K562 (cell line): ENCODE measurements around the gene NR5A2. TPM values are rescaled to one million over a fixed set of nuclear protein-coding genes. Genes with fewer than 3 reads are reported as not detected.

Source experiments
- ATAC-seq: fragments of 200-7000 bp; cut with Tn5 transposase; 3 replicates; pipeline ENCODE4 v1.9.1; 2020; ENCODE audit warnings: moderate library complexity
- BruUV-seq: library from RNA; stranded (reverse); fragments of 400-500 nt; replicated peaks from 2 replicates; lab custom pipeline; 2021; lab: Mats Ljungman, UMichigan
- CTCF ChIA-PET: fragments of 300-600 bp; formaldehyde crosslinking; extraction: SDS; loops from one replicate; lab custom pipeline; 2021; ENCODE audit warnings: low intra/inter-chr PET ratio; lab: Yijun Ruan, JAX
- POLR2A ChIA-PET: fragments of 300-600, 350-650 bp; sonication (Branson Sonifier 250); formaldehyde crosslinking; extraction: SDS; loops from one replicate; lab custom pipeline; 2021; ENCODE audit warnings: antibody characterized with exemption, inconsistent platforms; lab: Yijun Ruan, JAX
- DNase-seq, 4 experiments: peaks; one replicate each; pipeline versions ENCODE4 v3.0.0 to v3.0.0-alpha.2; 2011 to 2018; ENCODE audit warnings: low spot score in 3 of 4, mixed read lengths in 3 of 4; ENCODE audit errors: extremely low read depth in 1 of 4
- FAIRE-seq: peaks from 2 replicates; lab custom pipeline; 2011; peaks lifted over from hg19 to GRCh38; lab: Jason Lieb, UNC
- H2AFZ ChIP-seq: 2 replicates; pipeline ENCODE4 v1.6.0; 2011; ENCODE audit warnings: low read depth, low read length, control low read depth, inconsistent platforms
- H3K27ac ChIP-seq: fragments of 200-600 bp; 3 replicates; pipeline ENCODE4 v1.8.0; 2011; ENCODE audit warnings: low read depth, mild to moderate bottlenecking, control low read depth, inconsistent platforms, low read length, moderate library complexity, mixed read lengths; ENCODE audit errors: extremely low read depth
- H3K27me3 ChIP-seq, 2 experiments: fragments of 300-600 bp in 1 of 2; 2 replicates in 1 of 2; 3 replicates in 1 of 2; pipeline versions ENCODE4 v1.6.0 to v1.8.0; 2011; ENCODE audit warnings: inconsistent platforms in 2 of 2, low read length in 2 of 2, mild to moderate bottlenecking in 1 of 2, mixed read lengths in 1 of 2, moderate library complexity in 1 of 2; ENCODE audit not compliant: control insufficient read depth in 2 of 2, insufficient read depth in 2 of 2
- H3K36me3 ChIP-seq: fragments of 300-600 bp; 3 replicates; pipeline ENCODE4 v1.8.0; 2011; ENCODE audit warnings: mild to moderate bottlenecking, low read length, inconsistent platforms; ENCODE audit not compliant: control insufficient read depth, insufficient read depth
- H3K4me1 ChIP-seq, 2 experiments: fragments of 200-600 bp in 1 of 2; replicated peaks in 1 of 2; 2 replicates in 1 of 2; 3 replicates in 1 of 2; pipeline versions ENCODE4 v1.5.1 to v1.8.0; 2011; ENCODE audit warnings: inconsistent platforms in 2 of 2, low read length in 2 of 2, mild to moderate bottlenecking in 1 of 2, mixed read lengths in 1 of 2, moderate library complexity in 1 of 2; ENCODE audit not compliant: control insufficient read depth in 2 of 2, insufficient read depth in 2 of 2
- H3K4me2 ChIP-seq: 2 replicates; pipeline ENCODE4 v1.6.1; 2011; ENCODE audit warnings: low read length, control low read depth, inconsistent platforms, mixed read lengths; ENCODE audit not compliant: insufficient read depth
- H3K4me3 ChIP-seq: fragments of 200-600 bp; sonication (generic), shearing (Covaris generic); 2 replicates; pipeline ENCODE4 v1.5.1; 2016; ENCODE audit warnings: control low read depth, inconsistent platforms
- H3K79me2 ChIP-seq: fragments of 200-600 bp; 3 replicates; pipeline ENCODE4 v1.8.0; 2011; ENCODE audit warnings: low read length, inconsistent platforms; ENCODE audit not compliant: control insufficient read depth, insufficient read depth
- H3K9ac ChIP-seq, 2 experiments: 2 replicates each; pipeline versions ENCODE4 v1.6.0 to v1.6.1; 2011; ENCODE audit warnings: low read depth in 2 of 2, low read length in 2 of 2, control low read depth in 1 of 2, inconsistent platforms in 1 of 2, mild to moderate bottlenecking in 1 of 2, mixed read lengths in 1 of 2; ENCODE audit not compliant: insufficient read depth in 1 of 2
- H3K9me1 ChIP-seq: one replicate; pipeline ENCODE4 v1.6.0; 2011; ENCODE audit warnings: inconsistent platforms, mild to moderate bottlenecking, low read length, moderate library complexity; ENCODE audit not compliant: control insufficient read depth, insufficient read depth
- H3K9me3 ChIP-seq: replicated peaks from 2 replicates; pipeline ENCODE4 v1.5.1; 2011; ENCODE audit warnings: low read depth, low read length, inconsistent platforms; ENCODE audit not compliant: control insufficient read depth, insufficient read depth
- H4K20me1 ChIP-seq: replicated peaks from 2 replicates; pipeline ENCODE4 v1.6.1; 2011; ENCODE audit warnings: low read length, inconsistent platforms, mixed read lengths; ENCODE audit not compliant: control insufficient read depth, insufficient read depth
- BRD9 ChIP-seq: fragments of 450-650 bp; IDR thresholded peaks from 2 replicates; pipeline ENCODE4 v1.6.1; 2018; ENCODE audit warnings: low read depth; ENCODE audit not compliant: partially characterized antibody
- GABPB1 ChIP-seq: sonication (generic); formaldehyde crosslinking; IDR thresholded peaks from 2 replicates; pipeline ENCODE4 v1.8.0; 2022; ENCODE audit warnings: mild to moderate bottlenecking, missing genetic modification reagents
- RBM25 ChIP-seq: fragments of 200-400 bp; formaldehyde crosslinking; IDR thresholded peaks from 2 replicates; pipeline ENCODE4 v1.6.1; 2018; ENCODE audit warnings: low read length, low read depth, moderate library complexity; ENCODE audit not compliant: severe bottlenecking
- SAFB ChIP-seq: fragments of 200-400 bp; formaldehyde crosslinking; IDR thresholded peaks from 2 replicates; pipeline ENCODE4 v1.6.1; 2017; ENCODE audit warnings: low read depth, low read length, borderline replicate concordance
- SMAD2 ChIP-seq: fragments of 150-350 bp; IDR thresholded peaks from 2 replicates; pipeline ENCODE4 v1.6.1; 2014; ENCODE audit warnings: low read depth, mild to moderate bottlenecking, low read length
- SMARCB1 ChIP-seq: IDR thresholded peaks from 2 replicates; pipeline ENCODE4 v1.6.1; 2011; ENCODE audit warnings: improper control_type of control experiment, low read depth; ENCODE audit not compliant: insufficient read length
- SRSF1 ChIP-seq: fragments of 200-400 bp; formaldehyde crosslinking; IDR thresholded peaks from 2 replicates; pipeline ENCODE4 v1.6.1; 2017; ENCODE audit warnings: mild to moderate bottlenecking, low read depth, low read length, moderate library complexity
- ZNF696 ChIP-seq: fragments of 250-450 bp; sonication (Bioruptor Pico); conservative IDR thresholded peaks from 2 replicates; pipeline ENCODE4 v1.4.0; 2020; ENCODE audit warnings: mild to moderate bottlenecking, moderate library complexity
- ZNF76 ChIP-seq: fragments of 250-450 bp; sonication (Bioruptor Pico); IDR thresholded peaks from 2 replicates; pipeline ENCODE4 v1.4.0; 2020; ENCODE audit warnings: mild to moderate bottlenecking, moderate library complexity, borderline replicate concordance
- ZNF830 ChIP-seq: fragments of 250-450 bp; sonication (Bioruptor Pico); IDR thresholded peaks from 2 replicates; pipeline ENCODE4 v1.5.0; 2021; ENCODE audit warnings: mild to moderate bottlenecking
- WGBS: fragments of 100-300 bp; shearing (Covaris generic); methylation state at CpG from one replicate; pipeline ENCODE4 v1.1.6; 2016; ENCODE audit warnings: low coverage, mixed read lengths; ENCODE audit not compliant: insufficient coverage; ENCODE audit errors: missing lambda C conversion rate; 5-methylcytosine and 5-hydroxymethylcytosine counted together
- in situ Hi-C: fragments of 300-500 bp; cut with MboI; formaldehyde crosslinking; loops from 4 replicates; pipeline ENCODE4 v1.15.0; 2018; ENCODE audit warnings: inconsistent platforms, mixed read lengths
- intact Hi-C: fragments of 100-400 bp; cut with micrococcal nuclease; formaldehyde crosslinking; loops from 2 replicates; pipeline ENCODE4 v1.14.2; 2022
- polyA plus RNA-seq, 8 experiments: library from polyadenylated mRNA; depleted of rRNA in 4 of 8; stranded (reverse) in 5 of 8; unstranded in 3 of 8; fragments of >200 nt; fragmentation: Nextera tagmentation in 2 of 8; fragmentation: Illumina TruSeq in 1 of 8; extraction: Ambion mirVana in 2 of 8; extraction: Trizol in 1 of 8; gene quantifications; 2 replicates each; pipeline versions ENCODE4 v1.2.1 to v1.2.3, GENCODE V29; 2011 to 2014; ENCODE audit warnings: inconsistent platforms in 1 of 8, missing spikeins in 1 of 8
- total RNA-seq, 7 experiments: library from RNA; depleted of rRNA in 6 of 7; stranded (reverse); fragments of >200 nt in 6 of 7; fragmentation: Illumina TruSeq in 2 of 7; extraction: Trizol in 2 of 7; gene quantifications; 2 replicates each; pipeline versions ENCODE4 v1.2.1 to v1.2.3, GENCODE V29; 2011 to 2021; ENCODE audit warnings: low replicate concordance in 1 of 7
- TF ChIP-seq, protein P1 (sequence below): fragments of 250-450 bp; sonication (Bioruptor Pico); IDR thresholded peaks from 2 replicates; pipeline ENCODE4 v1.5.0; 2021; ENCODE audit warnings: mild to moderate bottlenecking, borderline replicate concordance
- TF ChIP-seq, protein P2 (sequence below): fragments of 450-650 bp; IDR thresholded peaks from 2 replicates; pipeline ENCODE4 v1.6.1; 2016

Gene NR5A2
- total and polyA plus RNA-seq, 9 of the 15 experiments (the other 6 are each of a cell fraction or from before 2014, with no cell fraction given) = 0.13 to 0.40 (median 0.29) TPM

DNA sequence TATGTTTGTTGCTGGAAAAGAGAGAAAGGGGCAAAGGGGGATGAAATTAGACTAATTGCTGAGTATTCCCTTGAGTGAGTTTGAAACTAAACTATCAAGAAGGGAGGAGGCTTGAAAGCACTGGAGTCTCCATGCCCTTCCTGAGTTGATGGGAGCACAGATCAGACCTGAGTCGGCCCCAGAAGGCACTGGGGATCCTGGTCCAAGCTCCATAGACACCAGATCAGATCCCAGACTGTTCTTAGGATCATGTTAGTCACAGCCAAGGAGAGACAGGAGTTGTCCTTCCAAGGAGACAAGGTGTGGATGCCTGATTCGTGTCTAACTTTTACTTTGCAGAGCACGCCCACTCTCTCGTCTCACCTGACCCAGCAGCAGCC lies 152.3 kb downstream of the NR5A2 start:
- no peaks in the 10 kb centered on the region for H3K36me3 ChIP-seq
- intact Hi-C loops (loop anchor here (5.0 kb wide), 1 partner anchor 42 kb away; no protein-coding TSS in a partner anchor), in situ Hi-C loops (no loop called here)
- H3K9ac ChIP-seq = no peak overlapping the region
- ATAC-seq (no peak), FAIRE-seq (no peak), DNase-seq (no peak)
- ChIA-PET CTCF (no interaction called here), POLR2A (no interaction called here)
- H3K27me3 ChIP-seq = 0 out of 5 replicates have a peak, but pooled peaks cover 0 to 5% of the 10 kb centered on the region in 2 experiments
- H3K4me2 ChIP-seq = no peak overlapping the region
- BruUV-seq = no TSS peak
- 44% methylated on average over 4 of the region's 4 CpGs for WGBS
- H4K20me1 ChIP-seq = no peaks in the 10 kb centered on the region
- no peak for TF ChIP-seq ZNF830
- TF ChIP-seq RBM25 = no peak
- no peak for TF ChIP-seq ZNF696
- TF ChIP-seq GABPB1 (CRISPR knock-in tag) = no peak
- TF ChIP-seq BRD9 = no peak
- TF ChIP-seq, protein P1, sequence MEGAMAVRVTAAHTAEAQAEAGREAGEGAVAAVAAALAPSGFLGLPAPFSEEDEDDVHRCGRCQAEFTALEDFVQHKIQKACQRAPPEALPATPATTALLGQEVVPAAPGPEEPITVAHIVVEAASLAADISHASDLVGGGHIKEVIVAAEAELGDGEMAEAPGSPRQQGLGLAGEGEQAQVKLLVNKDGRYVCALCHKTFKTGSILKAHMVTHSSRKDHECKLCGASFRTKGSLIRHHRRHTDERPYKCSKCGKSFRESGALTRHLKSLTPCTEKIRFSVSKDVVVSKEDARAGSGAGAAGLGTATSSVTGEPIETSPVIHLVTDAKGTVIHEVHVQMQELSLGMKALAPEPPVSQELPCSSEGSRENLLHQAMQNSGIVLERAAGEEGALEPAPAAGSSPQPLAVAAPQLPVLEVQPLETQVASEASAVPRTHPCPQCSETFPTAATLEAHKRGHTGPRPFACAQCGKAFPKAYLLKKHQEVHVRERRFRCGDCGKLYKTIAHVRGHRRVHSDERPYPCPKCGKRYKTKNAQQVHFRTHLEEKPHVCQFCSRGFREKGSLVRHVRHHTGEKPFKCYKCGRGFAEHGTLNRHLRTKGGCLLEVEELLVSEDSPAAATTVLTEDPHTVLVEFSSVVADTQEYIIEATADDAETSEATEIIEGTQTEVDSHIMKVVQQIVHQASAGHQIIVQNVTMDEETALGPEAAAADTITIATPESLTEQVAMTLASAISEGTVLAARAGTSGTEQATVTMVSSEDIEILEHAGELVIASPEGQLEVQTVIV = no peak
- TF ChIP-seq ZNF76 (CRISPR knock-in tag) = no peak
- no peak for TF ChIP-seq SMARCB1
- no peak for TF ChIP-seq SRSF1
- TF ChIP-seq SAFB = no peak
- TF ChIP-seq, protein P2, sequence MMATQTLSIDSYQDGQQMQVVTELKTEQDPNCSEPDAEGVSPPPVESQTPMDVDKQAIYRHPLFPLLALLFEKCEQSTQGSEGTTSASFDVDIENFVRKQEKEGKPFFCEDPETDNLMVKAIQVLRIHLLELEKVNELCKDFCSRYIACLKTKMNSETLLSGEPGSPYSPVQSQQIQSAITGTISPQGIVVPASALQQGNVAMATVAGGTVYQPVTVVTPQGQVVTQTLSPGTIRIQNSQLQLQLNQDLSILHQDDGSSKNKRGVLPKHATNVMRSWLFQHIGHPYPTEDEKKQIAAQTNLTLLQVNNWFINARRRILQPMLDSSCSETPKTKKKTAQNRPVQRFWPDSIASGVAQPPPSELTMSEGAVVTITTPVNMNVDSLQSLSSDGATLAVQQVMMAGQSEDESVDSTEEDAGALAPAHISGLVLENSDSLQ = no peak
- TF ChIP-seq SMAD2 = no peak
- peaks cover 0 to 7% of the 10 kb centered on the region in 2 experiments; a peak in 2 of 5 replicates for H3K4me1 ChIP-seq
- H3K9me1 ChIP-seq = no peaks in the 10 kb centered on the region
- no peak overlapping the region for H3K27ac ChIP-seq
- no peaks in the 10 kb centered on the region for H3K79me2 ChIP-seq
- H3K9me3 ChIP-seq = no peaks in the 10 kb centered on the region
- H3K4me3 ChIP-seq = no peak overlapping the region
- peak overlapping the region; percentile 2; the same call in 1 of the 2 replicates for H2AFZ ChIP-seq
